BJ (cell line): ENCODE results near the gene TCFL5. TPM values are rescaled to one million over a fixed set of nuclear protein-coding genes. Genes with fewer than 3 reads are reported as not detected.

Experiments used
- CTCF ChIA-PET: fragments of 350-600 bp; formaldehyde crosslinking; extraction: SDS; loops from one replicate; lab custom pipeline; 2021; ENCODE audit warnings: antibody characterized with exemption, inconsistent platforms; lab: Yijun Ruan, JAX
- POLR2A ChIA-PET: fragments of 300-600 bp; sonication (Branson Sonifier 250); formaldehyde crosslinking; extraction: SDS; loops from one replicate; lab custom pipeline; 2021; ENCODE audit warnings: antibody characterized with exemption; lab: Charles Lee
- DNase-seq: peaks from one replicate; pipeline ENCODE4 v3.0.0-alpha.2; 2011; ENCODE audit warnings: low read depth
- H3K27me3 ChIP-seq: 2 replicates; pipeline ENCODE4 v1.6.0; 2011; ENCODE audit warnings: low read length; ENCODE audit not compliant: control insufficient read depth, insufficient read depth
- H3K36me3 ChIP-seq: 2 replicates; pipeline ENCODE4 v1.5.1; 2011; ENCODE audit warnings: low read length; ENCODE audit not compliant: control insufficient read depth, insufficient read depth
- H3K4me3 ChIP-seq: 2 replicates; pipeline ENCODE4 v1.5.1; 2011; ENCODE audit warnings: low read depth, mild to moderate bottlenecking, control low read depth, low read length
- CTCF ChIP-seq: IDR thresholded peaks from 2 replicates; pipeline ENCODE4 v1.5.1; 2011; ENCODE audit warnings: low read depth, mild to moderate bottlenecking, control low read depth, inconsistent platforms, low read length, moderate library complexity; ENCODE audit not compliant: insufficient read depth
- polyA plus RNA-seq: library from polyadenylated mRNA; depleted of rRNA; stranded (reverse); fragments of >200 nt; gene quantifications from 2 replicates; pipeline ENCODE4 v1.2.3, GENCODE V29; 2011

The TCFL5 gene
- polyA plus RNA-seq, 1 experiment, result 8.5 TPM

DNA sequence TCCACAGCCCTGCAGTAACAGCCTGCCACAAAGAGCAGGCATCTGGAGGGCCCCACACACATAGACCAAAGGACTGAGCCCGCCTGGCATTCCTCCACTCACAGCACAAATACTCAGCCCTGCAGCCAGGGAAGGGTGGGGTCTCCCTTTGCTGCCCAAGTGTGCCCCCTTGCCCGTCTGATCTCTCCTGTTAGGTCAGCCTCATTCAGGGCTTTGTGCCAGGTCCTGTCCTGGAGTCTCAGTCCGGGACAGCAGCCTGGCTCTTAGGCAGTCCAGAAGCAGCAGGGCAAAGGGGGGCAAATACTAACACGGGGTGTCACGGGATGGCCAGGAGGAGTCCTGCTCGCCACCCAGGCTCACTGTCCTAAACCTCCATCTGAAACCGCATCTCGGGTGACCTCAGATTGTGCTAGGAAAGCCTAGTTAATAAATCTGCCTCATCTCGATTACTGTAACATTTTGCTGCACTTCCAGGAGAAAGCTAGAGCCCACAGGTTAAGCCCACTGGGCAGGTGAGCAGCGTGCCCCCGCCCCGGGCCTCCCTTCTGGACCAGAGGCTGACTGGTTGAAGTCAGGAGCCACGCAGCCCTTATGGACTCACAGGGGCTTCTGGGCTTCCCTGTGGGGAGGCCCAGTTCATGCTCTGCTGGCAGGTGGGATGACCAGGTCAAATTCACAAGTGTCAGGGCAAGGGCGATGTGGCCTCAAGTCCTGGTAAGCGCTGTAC lies 60.2 kb downstream of the TCFL5 start:
- ChIA-PET POLR2A (no interaction called here), CTCF (no interaction called here)
- Histone ChIP-seq H3K36me3 (peaks cover 22% of the 10 kb centered on the region), H3K4me3 (no peak overlapping the region), H3K27me3 (no peaks in the 10 kb centered on the region)
- DNase-seq, result no peak
- no peak for TF ChIP-seq CTCF

GRCh38 chr20:62800314-62801259 lies 61.0 kb downstream of the TCFL5 start:
- DNase-seq, result no peak
- ChIA-PET CTCF (no interaction called here), POLR2A (no interaction called here)
- H3K4me3 ChIP-seq, result no peak overlapping the region
- no peaks in the 10 kb centered on the region for H3K27me3 ChIP-seq
- peaks cover 22% of the 10 kb centered on the region for H3K36me3 ChIP-seq
- TF ChIP-seq CTCF, result no peak

GRCh38 chr20:62799873-62800272 lies 61.7 kb downstream of the TCFL5 start:
- CTCF ChIA-PET, result no interaction called here
- TF ChIP-seq CTCF, result no peak
- POLR2A ChIA-PET, result no interaction called here
- Histone ChIP-seq H3K27me3 (no peaks in the 10 kb centered on the region), H3K4me3 (no peak overlapping the region), H3K36me3 (peaks cover 22% of the 10 kb centered on the region)
- DNase-seq, result no peak

DNA sequence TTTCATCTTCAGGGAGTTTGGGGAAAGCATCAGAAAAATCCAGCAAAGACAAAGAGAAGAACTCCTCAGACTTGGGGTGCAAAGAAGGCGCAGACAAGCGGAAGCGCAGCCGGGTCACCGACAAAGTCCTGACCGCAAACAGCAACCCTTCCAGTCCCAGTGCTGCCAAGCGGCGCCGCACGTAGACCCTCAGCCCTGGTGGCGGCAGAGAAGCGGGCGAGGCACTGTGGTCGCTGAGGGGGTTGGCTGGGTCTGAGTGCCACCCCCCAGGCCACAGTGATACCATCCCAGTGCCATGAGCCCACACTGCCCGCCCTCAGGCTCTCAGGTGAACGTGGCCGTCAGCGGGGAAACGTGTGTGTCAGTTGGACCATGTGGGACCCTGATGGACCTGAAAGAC lies 62.2 kb downstream of the TCFL5 start:
- CTCF ChIA-PET, result interaction anchor here (1.3 kb wide), 1 partner anchor 9 kb away, joined by 9 read pairs; no protein-coding TSS in a partner anchor
- Histone ChIP-seq H3K27me3 (no peaks in the 10 kb centered on the region), H3K36me3 (peaks cover 22% of the 10 kb centered on the region), H3K4me3 (no peak overlapping the region)
- no peak for DNase-seq
- POLR2A ChIA-PET, result no interaction called here
- TF ChIP-seq CTCF, result no peak

- no peak overlapping the region for H3K4me3 ChIP-seq
- TF ChIP-seq CTCF, result no peak
- H3K27me3 ChIP-seq, result no peaks in the 10 kb centered on the region
- POLR2A ChIA-PET, result no interaction called here
- no peak for DNase-seq
- peaks cover 22% of the 10 kb centered on the region for H3K36me3 ChIP-seq
- CTCF ChIA-PET, result interaction anchor here (1.3 kb wide), 1 partner anchor 9 kb away, joined by 9 read pairs; no protein-coding TSS in a partner anchor
Measured at GRCh38 chr20:62799036-62799435, 62.6 kb downstream of the TCFL5 start.
